ENCODE results near the gene KCNIP1.

KCNIP1 gene

GRCh38 chr5:170697031-170697430 is 193.2 kb downstream of the KCNIP1 start:
- no peak for DNase-seq (ENCODE audit: low read depth)
- TF ChIP-seq, protein P1, sequence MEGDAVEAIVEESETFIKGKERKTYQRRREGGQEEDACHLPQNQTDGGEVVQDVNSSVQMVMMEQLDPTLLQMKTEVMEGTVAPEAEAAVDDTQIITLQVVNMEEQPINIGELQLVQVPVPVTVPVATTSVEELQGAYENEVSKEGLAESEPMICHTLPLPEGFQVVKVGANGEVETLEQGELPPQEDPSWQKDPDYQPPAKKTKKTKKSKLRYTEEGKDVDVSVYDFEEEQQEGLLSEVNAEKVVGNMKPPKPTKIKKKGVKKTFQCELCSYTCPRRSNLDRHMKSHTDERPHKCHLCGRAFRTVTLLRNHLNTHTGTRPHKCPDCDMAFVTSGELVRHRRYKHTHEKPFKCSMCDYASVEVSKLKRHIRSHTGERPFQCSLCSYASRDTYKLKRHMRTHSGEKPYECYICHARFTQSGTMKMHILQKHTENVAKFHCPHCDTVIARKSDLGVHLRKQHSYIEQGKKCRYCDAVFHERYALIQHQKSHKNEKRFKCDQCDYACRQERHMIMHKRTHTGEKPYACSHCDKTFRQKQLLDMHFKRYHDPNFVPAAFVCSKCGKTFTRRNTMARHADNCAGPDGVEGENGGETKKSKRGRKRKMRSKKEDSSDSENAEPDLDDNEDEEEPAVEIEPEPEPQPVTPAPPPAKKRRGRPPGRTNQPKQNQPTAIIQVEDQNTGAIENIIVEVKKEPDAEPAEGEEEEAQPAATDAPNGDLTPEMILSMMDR (conservative IDR thresholded peaks at IDR 0.05; ENCODE audit: low read length): no peak

DNA sequence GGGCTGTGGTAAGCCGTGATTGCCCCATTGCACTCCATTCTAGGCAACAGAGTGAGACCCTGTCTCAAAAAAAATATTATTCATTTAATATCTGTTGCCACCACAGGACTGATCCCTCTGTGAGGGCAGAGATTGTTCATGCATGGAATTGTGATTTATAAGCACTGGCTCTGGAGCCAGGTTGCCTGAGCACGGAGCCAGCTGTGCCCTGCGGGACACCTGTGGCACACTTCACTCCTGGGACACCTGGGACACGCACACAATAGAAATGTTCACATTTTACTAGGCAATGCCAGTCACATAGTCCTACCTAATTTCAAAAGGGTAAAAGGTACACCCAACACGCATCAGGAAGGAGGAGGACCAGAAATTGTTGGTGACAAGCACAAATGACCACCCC is 196.7 kb downstream of the KCNIP1 start:
- TF ChIP-seq, protein P1 (conservative IDR thresholded peaks at IDR 0.05; ENCODE audit: low read length): no peak

More at GRCh38 chr5:170697031-170697430, 193.2 kb downstream of the KCNIP1 start:
- H3K4me3 ChIP-seq (ENCODE audit: low read length): no peak overlapping the region

GRCh38 chr5:170701334-170701733 is 197.5 kb downstream of the KCNIP1 start:
- no peak overlapping the region for H3K4me3 ChIP-seq (ENCODE audit: low read length)
- no peak for DNase-seq (ENCODE audit: low read depth)
- TF ChIP-seq, protein P1 (conservative IDR thresholded peaks at IDR 0.05; ENCODE audit: low read length): no peak

More for the DNA sequence above, 196.7 kb downstream of the KCNIP1 start:
- no peak for DNase-seq (ENCODE audit: low read depth)
- H3K4me3 ChIP-seq (ENCODE audit: low read length): no peak overlapping the region

- H3K4me3 ChIP-seq (ENCODE audit: low read length): no peak overlapping the region
- no peak for DNase-seq (ENCODE audit: low read depth)
- TF ChIP-seq, protein P1 (conservative IDR thresholded peaks at IDR 0.05; ENCODE audit: low read length): no peak
These were observed 200.8 kb downstream of the KCNIP1 start for GRCh38 chr5:170704417-170705192.

GRCh38 chr5:170709640-170710039 is 205.8 kb downstream of the KCNIP1 start:
- TF ChIP-seq, protein P1 (conservative IDR thresholded peaks at IDR 0.05; ENCODE audit: low read length): no peak
- H3K4me3 ChIP-seq (ENCODE audit: low read length): no peak overlapping the region
- DNase-seq (ENCODE audit: low read depth): no peak

GRCh38 chr5:170711300-170711699 is 207.5 kb downstream of the KCNIP1 start:
- DNase-seq (ENCODE audit: low read depth): no peak
- TF ChIP-seq, protein P1 (conservative IDR thresholded peaks at IDR 0.05; ENCODE audit: low read length): no peak
- no peak overlapping the region for H3K4me3 ChIP-seq (ENCODE audit: low read length)

DNA sequence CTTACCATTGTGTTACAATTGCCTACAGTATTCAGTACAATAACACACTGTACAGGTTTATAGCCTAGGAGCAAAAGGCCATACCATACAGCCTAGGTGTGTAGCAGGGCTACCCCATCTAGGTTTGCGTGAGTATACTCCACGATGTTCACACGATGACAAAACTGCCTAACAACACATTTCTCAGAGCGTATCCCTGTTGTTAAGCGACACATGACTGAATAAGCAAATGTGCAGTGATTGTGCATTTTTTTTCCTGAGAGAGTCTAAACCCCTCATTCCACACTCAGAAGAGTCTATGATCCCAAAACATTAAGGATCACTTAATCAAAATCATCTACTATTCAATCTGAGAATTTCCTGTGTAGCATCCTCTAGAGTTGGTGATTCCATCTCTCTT is 211.3 kb downstream of the KCNIP1 start:
- no peak for DNase-seq (ENCODE audit: low read depth)
- TF ChIP-seq, protein P1 (conservative IDR thresholded peaks at IDR 0.05; ENCODE audit: low read length): no peak
- H3K4me3 ChIP-seq (ENCODE audit: low read length): no peak overlapping the region
